Fibroblast of lung (primary cell): ENCODE measurements around the gene ZNF385D. TPM values are rescaled to one million over a fixed set of nuclear protein-coding genes. Genes with fewer than 3 reads are reported as not detected.

Experiments used
- DNase-seq, 2 donors: peaks; one replicate each; pipeline versions ENCODE4 v3.0.0 to v3.0.0-alpha.2; 2010; ENCODE audit warnings: low read depth in 2 of 2
- H2AFZ ChIP-seq: 2 replicates; pipeline ENCODE4 v1.5.1; 2012; ENCODE audit warnings: low read length, control low read depth, inconsistent platforms
- H3K27ac ChIP-seq: 2 replicates; pipeline ENCODE4 v1.5.1; 2011; ENCODE audit warnings: low read length, control low read depth; ENCODE audit not compliant: insufficient read depth
- H3K27me3 ChIP-seq: 2 replicates; pipeline ENCODE4 v1.5.1; 2011; ENCODE audit warnings: mild to moderate bottlenecking, low read length; ENCODE audit not compliant: control insufficient read depth, insufficient read depth
- H3K36me3 ChIP-seq: 2 replicates; pipeline ENCODE4 v1.5.1; 2011; ENCODE audit warnings: low read length; ENCODE audit not compliant: control insufficient read depth, insufficient read depth
- H3K4me1 ChIP-seq: 2 replicates; pipeline ENCODE4 v1.5.1; 2011; ENCODE audit warnings: low read length; ENCODE audit not compliant: control insufficient read depth, insufficient read depth; ENCODE audit errors: extremely low read depth
- H3K4me2 ChIP-seq: 2 replicates; pipeline ENCODE4 v1.5.1; 2011; ENCODE audit warnings: low read length, control low read depth; ENCODE audit not compliant: insufficient read depth; ENCODE audit errors: extremely low read depth
- H3K4me3 ChIP-seq, 4 experiments: fragments of 200-600 bp in 1 of 4; sonication (generic) in 1 of 4; replicated peaks in 1 of 4; 2 replicates each; pipeline ENCODE4 v1.5.1; 2011 to 2016; ENCODE audit warnings: low read length in 4 of 4, low read depth in 3 of 4, mild to moderate bottlenecking in 3 of 4, control low read depth in 2 of 4, inconsistent platforms in 1 of 4, mixed read lengths in 1 of 4; ENCODE audit not compliant: insufficient read depth in 1 of 4; ENCODE audit errors: control extremely low read depth in 1 of 4
- H3K79me2 ChIP-seq: 2 replicates; pipeline ENCODE4 v1.5.1; 2012; ENCODE audit warnings: mild to moderate bottlenecking, low read length, inconsistent platforms; ENCODE audit not compliant: control insufficient read depth, insufficient read depth
- H3K9ac ChIP-seq: 2 replicates; pipeline ENCODE4 v1.5.1; 2011; ENCODE audit warnings: mild to moderate bottlenecking, low read length, control low read depth; ENCODE audit not compliant: insufficient read depth
- H3K9me3 ChIP-seq: 2 replicates; pipeline ENCODE4 v1.5.1; 2012; ENCODE audit warnings: low read depth, low read length; ENCODE audit not compliant: control insufficient read depth, insufficient read depth
- H4K20me1 ChIP-seq: 2 replicates; pipeline ENCODE4 v1.5.1; 2011; ENCODE audit warnings: low read length; ENCODE audit not compliant: control insufficient read depth, insufficient read depth; ENCODE audit errors: extremely low read depth
- EZH2 ChIP-seq: IDR thresholded peaks from 2 replicates; pipeline ENCODE4 v1.5.1; 2012; ENCODE audit warnings: low read length, control low read depth, mild to moderate bottlenecking; ENCODE audit errors: missing control alignments
- polyA plus RNA-seq, 2 donors: library from polyadenylated mRNA; depleted of rRNA in 1 of 2; stranded (reverse) in 1 of 2; unstranded in 1 of 2; fragments of >200 nt; gene quantifications; 2 replicates each; pipeline ENCODE4 v1.2.1, GENCODE V29; 2011 to 2012; ENCODE audit warnings: missing spikeins in 1 of 2
- total RNA-seq: library from RNA; depleted of rRNA; stranded (reverse); fragments of >200 nt; gene quantifications from 2 replicates; pipeline ENCODE4 v1.2.1, GENCODE V29; 2014
- TF ChIP-seq, protein P1 (sequence below), 2 donors: IDR thresholded peaks in 1 of 2; conservative IDR thresholded peaks in 1 of 2; 1 replicate in 1 of 2; 2 replicates in 1 of 2; pipeline ENCODE4 v1.5.1; 2011 to 2012; ENCODE audit warnings: low read length in 2 of 2, control low read depth in 1 of 2, inconsistent platforms in 1 of 2, low read depth in 1 of 2, mild to moderate bottlenecking in 1 of 2

ZNF385D gene
- total and polyA plus RNA-seq, 2 donors (not counting 1 experiment from before 2014, with no cell fraction given): 0.83 to 1.9 TPM

- no peak overlapping the region for H3K9ac ChIP-seq
- H3K9me3 ChIP-seq: no peaks in the 10 kb centered on the region
- TF ChIP-seq, protein P1, sequence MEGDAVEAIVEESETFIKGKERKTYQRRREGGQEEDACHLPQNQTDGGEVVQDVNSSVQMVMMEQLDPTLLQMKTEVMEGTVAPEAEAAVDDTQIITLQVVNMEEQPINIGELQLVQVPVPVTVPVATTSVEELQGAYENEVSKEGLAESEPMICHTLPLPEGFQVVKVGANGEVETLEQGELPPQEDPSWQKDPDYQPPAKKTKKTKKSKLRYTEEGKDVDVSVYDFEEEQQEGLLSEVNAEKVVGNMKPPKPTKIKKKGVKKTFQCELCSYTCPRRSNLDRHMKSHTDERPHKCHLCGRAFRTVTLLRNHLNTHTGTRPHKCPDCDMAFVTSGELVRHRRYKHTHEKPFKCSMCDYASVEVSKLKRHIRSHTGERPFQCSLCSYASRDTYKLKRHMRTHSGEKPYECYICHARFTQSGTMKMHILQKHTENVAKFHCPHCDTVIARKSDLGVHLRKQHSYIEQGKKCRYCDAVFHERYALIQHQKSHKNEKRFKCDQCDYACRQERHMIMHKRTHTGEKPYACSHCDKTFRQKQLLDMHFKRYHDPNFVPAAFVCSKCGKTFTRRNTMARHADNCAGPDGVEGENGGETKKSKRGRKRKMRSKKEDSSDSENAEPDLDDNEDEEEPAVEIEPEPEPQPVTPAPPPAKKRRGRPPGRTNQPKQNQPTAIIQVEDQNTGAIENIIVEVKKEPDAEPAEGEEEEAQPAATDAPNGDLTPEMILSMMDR (conservative IDR thresholded peaks at IDR 0.05 in 1 of 2, IDR thresholded peaks at IDR 0.05 in 1 of 2; ENCODE audit: low read depth in 1 of 2, low read length in 2 of 2): no peak
- TF ChIP-seq EZH2: no peak
- H3K27ac ChIP-seq: no peak overlapping the region
- H3K79me2 ChIP-seq: no peaks in the 10 kb centered on the region
- no peak for DNase-seq
- H4K20me1 ChIP-seq: no peaks in the 10 kb centered on the region
- no peaks in the 10 kb centered on the region for H3K36me3 ChIP-seq
- H2AFZ ChIP-seq: no peak overlapping the region
- H3K27me3 ChIP-seq: no peaks in the 10 kb centered on the region
- no peaks in the 10 kb centered on the region for H3K4me1 ChIP-seq
- no peak overlapping the region for H3K4me2 ChIP-seq
- H3K4me3 ChIP-seq: no peak overlapping the region
Measured at GRCh38 chr3:21786438-21786797, 35.4 kb upstream of the ZNF385D start.

- Histone ChIP-seq H3K36me3 (no peaks in the 10 kb centered on the region), H3K27me3 (no peaks in the 10 kb centered on the region), H3K4me1 (no peaks in the 10 kb centered on the region), H4K20me1 (no peaks in the 10 kb centered on the region), H3K9me3 (no peaks in the 10 kb centered on the region), H3K9ac (no peak overlapping the region), H3K27ac (no peak overlapping the region), H3K79me2 (no peaks in the 10 kb centered on the region), H3K4me3 (no peak overlapping the region), H3K4me2 (no peak overlapping the region), H2AFZ (no peak overlapping the region)
- no peak for TF ChIP-seq EZH2
- TF ChIP-seq, protein P1 (conservative IDR thresholded peaks at IDR 0.05 in 1 of 2, IDR thresholded peaks at IDR 0.05 in 1 of 2; ENCODE audit: low read depth in 1 of 2, low read length in 2 of 2): no peak
- DNase-seq: no peak
Measured at GRCh38 chr3:21785765-21786437, 34.9 kb upstream of the ZNF385D start.

GRCh38 chr3:21783839-21784238 lies 32.8 kb upstream of the ZNF385D start:
- no peaks in the 10 kb centered on the region for H3K4me1 ChIP-seq
- no peaks in the 10 kb centered on the region for H3K9me3 ChIP-seq
- H3K27ac ChIP-seq: no peak overlapping the region
- no peak for DNase-seq
- no peaks in the 10 kb centered on the region for H3K79me2 ChIP-seq
- no peaks in the 10 kb centered on the region for H4K20me1 ChIP-seq
- H3K4me2 ChIP-seq: no peak overlapping the region
- no peaks in the 10 kb centered on the region for H3K36me3 ChIP-seq
- H3K9ac ChIP-seq: no peak overlapping the region
- no peaks in the 10 kb centered on the region for H3K27me3 ChIP-seq
- H2AFZ ChIP-seq: peak overlapping the region; percentile 13
- no peak overlapping the region for H3K4me3 ChIP-seq
- TF ChIP-seq EZH2: no peak
- TF ChIP-seq, protein P1 (conservative IDR thresholded peaks at IDR 0.05 in 1 of 2, IDR thresholded peaks at IDR 0.05 in 1 of 2; ENCODE audit: low read depth in 1 of 2, low read length in 2 of 2): no peak
